ENCODE results near the gene PLCD1.
"Not testable (repeated sequence)": the region's sequence is repeated elsewhere in the genome, so short reads cannot be mapped to it uniquely, and the experiment has no call there.

- not testable (repeated sequence) for TF ChIP-seq POLR2A (IDR thresholded peaks at IDR 0.05); POLR2AphosphoS5 (IDR thresholded peaks at IDR 0.05; ENCODE audit: insufficient read depth in 1 of 2, low read depth in 1 of 2)
- TF ChIP-seq, protein P1, sequence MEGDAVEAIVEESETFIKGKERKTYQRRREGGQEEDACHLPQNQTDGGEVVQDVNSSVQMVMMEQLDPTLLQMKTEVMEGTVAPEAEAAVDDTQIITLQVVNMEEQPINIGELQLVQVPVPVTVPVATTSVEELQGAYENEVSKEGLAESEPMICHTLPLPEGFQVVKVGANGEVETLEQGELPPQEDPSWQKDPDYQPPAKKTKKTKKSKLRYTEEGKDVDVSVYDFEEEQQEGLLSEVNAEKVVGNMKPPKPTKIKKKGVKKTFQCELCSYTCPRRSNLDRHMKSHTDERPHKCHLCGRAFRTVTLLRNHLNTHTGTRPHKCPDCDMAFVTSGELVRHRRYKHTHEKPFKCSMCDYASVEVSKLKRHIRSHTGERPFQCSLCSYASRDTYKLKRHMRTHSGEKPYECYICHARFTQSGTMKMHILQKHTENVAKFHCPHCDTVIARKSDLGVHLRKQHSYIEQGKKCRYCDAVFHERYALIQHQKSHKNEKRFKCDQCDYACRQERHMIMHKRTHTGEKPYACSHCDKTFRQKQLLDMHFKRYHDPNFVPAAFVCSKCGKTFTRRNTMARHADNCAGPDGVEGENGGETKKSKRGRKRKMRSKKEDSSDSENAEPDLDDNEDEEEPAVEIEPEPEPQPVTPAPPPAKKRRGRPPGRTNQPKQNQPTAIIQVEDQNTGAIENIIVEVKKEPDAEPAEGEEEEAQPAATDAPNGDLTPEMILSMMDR (IDR thresholded peaks at IDR 0.05): not testable (repeated sequence)
Measured at GRCh38 chr3:37972056-37972455, 57.4 kb downstream of the PLCD1 start.

Measured in vagina (tissue), 2 donors.